ENCODE data around the gene RAB5A. TPM values are rescaled to one million over a fixed set of nuclear protein-coding genes. Genes with fewer than 3 reads are reported as not detected.

The RAB5A gene
- total RNA-seq, 1 experiment from 2014 or later = 75.4 TPM

DNA sequence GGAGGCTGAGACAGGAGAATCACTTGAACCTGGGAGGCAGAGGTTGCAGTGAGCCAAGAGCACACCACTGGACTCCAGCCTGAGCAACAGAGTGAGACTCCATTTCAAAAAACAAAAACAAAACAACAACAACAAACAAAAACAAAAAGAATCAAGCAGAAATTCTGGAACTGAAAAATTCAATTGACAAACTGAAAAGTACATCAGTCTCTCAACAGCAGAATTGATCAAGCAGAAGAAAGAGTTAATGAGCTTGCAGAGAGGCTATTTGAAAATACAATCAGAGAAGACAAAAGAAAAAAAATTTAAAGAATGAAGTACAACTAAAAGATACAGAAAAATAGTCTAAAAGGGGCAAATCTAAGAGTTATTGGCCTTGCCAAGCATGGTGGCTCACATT is 35.4 kb upstream of the RAB5A start:
- intact Hi-C loops (cut with micrococcal nuclease; ENCODE audit: unreplicated experiment) = no loop called here
- Mint-ChIP-seq H3K27ac (ENCODE audit: unreplicated experiment) (no peak overlapping the region), H3K4me3 (ENCODE audit: low read depth, unreplicated experiment) (no peak overlapping the region), H3K36me3 (ENCODE audit: insufficient read depth, unreplicated experiment) (no peaks in the 10 kb centered on the region), H3K27me3 (ENCODE audit: unreplicated experiment) (no peaks in the 10 kb centered on the region), H3K4me1 (ENCODE audit: low read depth, unreplicated experiment) (no peaks in the 10 kb centered on the region), H3K9me3 (ENCODE audit: low read depth, unreplicated experiment) (no peaks in the 10 kb centered on the region)
- BruUV-seq (replicated peaks) = no TSS peak
- CTCF ChIA-PET = no interaction called here
- DNase-seq = no peak
- TF ChIP-seq, protein P1, sequence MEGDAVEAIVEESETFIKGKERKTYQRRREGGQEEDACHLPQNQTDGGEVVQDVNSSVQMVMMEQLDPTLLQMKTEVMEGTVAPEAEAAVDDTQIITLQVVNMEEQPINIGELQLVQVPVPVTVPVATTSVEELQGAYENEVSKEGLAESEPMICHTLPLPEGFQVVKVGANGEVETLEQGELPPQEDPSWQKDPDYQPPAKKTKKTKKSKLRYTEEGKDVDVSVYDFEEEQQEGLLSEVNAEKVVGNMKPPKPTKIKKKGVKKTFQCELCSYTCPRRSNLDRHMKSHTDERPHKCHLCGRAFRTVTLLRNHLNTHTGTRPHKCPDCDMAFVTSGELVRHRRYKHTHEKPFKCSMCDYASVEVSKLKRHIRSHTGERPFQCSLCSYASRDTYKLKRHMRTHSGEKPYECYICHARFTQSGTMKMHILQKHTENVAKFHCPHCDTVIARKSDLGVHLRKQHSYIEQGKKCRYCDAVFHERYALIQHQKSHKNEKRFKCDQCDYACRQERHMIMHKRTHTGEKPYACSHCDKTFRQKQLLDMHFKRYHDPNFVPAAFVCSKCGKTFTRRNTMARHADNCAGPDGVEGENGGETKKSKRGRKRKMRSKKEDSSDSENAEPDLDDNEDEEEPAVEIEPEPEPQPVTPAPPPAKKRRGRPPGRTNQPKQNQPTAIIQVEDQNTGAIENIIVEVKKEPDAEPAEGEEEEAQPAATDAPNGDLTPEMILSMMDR (IDR thresholded peaks at IDR 0.05; ENCODE audit: unreplicated experiment) = no peak

GRCh38 chr3:19917167-19917566 is 29.7 kb upstream of the RAB5A start:
- H3K4me3 Mint-ChIP-seq (ENCODE audit: low read depth, unreplicated experiment) = no peak overlapping the region
- no peaks in the 10 kb centered on the region for H3K27me3 Mint-ChIP-seq (ENCODE audit: unreplicated experiment)
- no peak overlapping the region for H3K27ac Mint-ChIP-seq (ENCODE audit: unreplicated experiment)
- no peaks in the 10 kb centered on the region for H3K9me3 Mint-ChIP-seq (ENCODE audit: low read depth, unreplicated experiment)
- H3K36me3 Mint-ChIP-seq (ENCODE audit: insufficient read depth, unreplicated experiment) = no peaks in the 10 kb centered on the region
- CTCF ChIA-PET = no interaction called here
- no TSS peak for BruUV-seq (replicated peaks)
- DNase-seq = no peak
- peaks cover 15% of the 10 kb centered on the region for H3K4me1 Mint-ChIP-seq (ENCODE audit: low read depth, unreplicated experiment)
- TF ChIP-seq, protein P1 (IDR thresholded peaks at IDR 0.05; ENCODE audit: unreplicated experiment) = no peak
- intact Hi-C loops (cut with micrococcal nuclease; ENCODE audit: unreplicated experiment) = no loop called here

- no TSS peak for BruUV-seq (replicated peaks)
Observed at GRCh38 chr3:19920401-19921080, 26.4 kb upstream of the RAB5A start.

DNA sequence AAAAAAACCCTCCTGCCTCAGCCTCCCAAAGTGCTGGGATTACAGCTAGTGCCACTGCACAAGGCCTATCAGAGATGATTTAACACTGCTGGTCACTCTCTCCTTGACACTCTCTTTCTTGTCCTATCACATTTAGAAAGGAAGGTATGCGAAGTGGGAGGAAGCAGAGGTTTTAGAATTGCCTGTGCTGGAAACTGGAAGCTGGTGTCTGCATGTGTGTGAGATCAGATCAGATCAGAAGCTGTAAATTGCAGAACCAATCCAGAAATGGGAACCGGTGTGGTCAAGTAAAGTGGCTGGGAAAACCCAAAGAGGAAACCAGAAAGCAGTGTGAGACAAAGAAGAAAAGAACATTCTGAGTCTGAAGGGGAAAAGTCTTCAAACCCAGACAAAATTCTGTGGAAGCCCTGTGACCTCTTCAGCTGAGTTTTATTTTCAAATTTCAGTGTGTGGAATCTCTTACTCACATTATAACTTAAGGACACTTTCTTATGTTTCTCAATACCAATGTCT is 15.7 kb upstream of the RAB5A start:
- no TSS peak for BruUV-seq (replicated peaks)
- CTCF ChIA-PET = interaction anchor here (0.6 kb wide), 1 partner anchor 45 kb away, joined by 7 read pairs; no protein-coding TSS in a partner anchor
- DNase-seq = no peak
- Mint-ChIP-seq H3K4me3 (ENCODE audit: low read depth, unreplicated experiment) (no peak overlapping the region), H3K27me3 (ENCODE audit: unreplicated experiment) (no peaks in the 10 kb centered on the region), H3K9me3 (ENCODE audit: low read depth, unreplicated experiment) (no peaks in the 10 kb centered on the region), H3K36me3 (ENCODE audit: insufficient read depth, unreplicated experiment) (no peaks in the 10 kb centered on the region), H3K4me1 (ENCODE audit: low read depth, unreplicated experiment) (peaks cover 23% of the 10 kb centered on the region), H3K27ac (ENCODE audit: unreplicated experiment) (no peak overlapping the region)
- intact Hi-C loops (cut with micrococcal nuclease; ENCODE audit: unreplicated experiment) = no loop called here
- TF ChIP-seq, protein P1 (IDR thresholded peaks at IDR 0.05; ENCODE audit: unreplicated experiment) = no peak

More at GRCh38 chr3:19920401-19921080, 26.4 kb upstream of the RAB5A start:
- Mint-ChIP-seq H3K27ac (ENCODE audit: unreplicated experiment) (no peak overlapping the region), H3K36me3 (ENCODE audit: insufficient read depth, unreplicated experiment) (no peaks in the 10 kb centered on the region), H3K4me3 (ENCODE audit: low read depth, unreplicated experiment) (no peak overlapping the region), H3K4me1 (ENCODE audit: low read depth, unreplicated experiment) (peaks cover 15% of the 10 kb centered on the region), H3K9me3 (ENCODE audit: low read depth, unreplicated experiment) (no peaks in the 10 kb centered on the region), H3K27me3 (ENCODE audit: unreplicated experiment) (no peaks in the 10 kb centered on the region)
- no peak for DNase-seq
- TF ChIP-seq, protein P1 (IDR thresholded peaks at IDR 0.05; ENCODE audit: unreplicated experiment) = no peak
- CTCF ChIA-PET = no interaction called here
- intact Hi-C loops (cut with micrococcal nuclease; ENCODE audit: unreplicated experiment) = no loop called here

Data from Calu3 (cell line).